HEK293T (cell line): ENCODE data around the gene SRF.

Source experiments
- FOXA1 ChIP-seq: fragments of 450-650 bp; IDR thresholded peaks from 2 replicates; pipeline ENCODE4 v1.6.1; 2016; ENCODE audit warnings: mild to moderate bottlenecking
- PKNOX1 ChIP-seq: fragments of 450-650 bp; IDR thresholded peaks from 2 replicates; pipeline ENCODE4 v1.6.1; 2016
- SP1 ChIP-seq: fragments of 450-650 bp; IDR thresholded peaks from 2 replicates; pipeline ENCODE4 v1.6.1; 2017
- TARDBP ChIP-seq: fragments of 450-650 bp; IDR thresholded peaks from 2 replicates; pipeline ENCODE4 v1.6.1; 2016

- TF ChIP-seq SP1 (no peak), TARDBP (no peak), FOXA1 (no peak), PKNOX1 (no peak)
Measured at GRCh38 chr6:43171707-43172103, 636 bp downstream of the SRF start.
